Measurements from ENCODE around the gene STAC3.

STAC3 gene

DNA sequence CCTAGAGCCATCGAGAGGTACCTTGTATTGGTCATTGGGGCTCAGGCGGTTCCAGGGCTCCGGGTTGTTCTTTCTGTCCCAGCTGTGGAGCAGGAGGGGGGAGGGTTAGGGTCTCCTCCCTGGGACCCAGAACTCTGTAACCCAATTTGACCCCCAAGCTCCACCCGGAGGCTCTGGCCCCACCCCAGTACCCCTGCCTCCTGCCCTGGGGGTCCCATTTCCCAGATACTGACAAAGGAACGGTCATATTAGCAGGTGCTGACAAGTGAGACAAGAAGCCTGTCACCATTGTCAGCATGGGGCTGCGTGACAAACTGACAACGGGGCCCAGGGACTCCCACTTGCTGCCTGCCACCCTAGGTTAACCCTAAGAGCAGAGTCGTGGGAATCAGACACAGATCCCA is 15.3 kb downstream of the STAC3 start:
- DNase-seq (ENCODE audit: low read depth): no peak

GRCh38 chr12:57235017-57235727 is 15.8 kb downstream of the STAC3 start:
- no peak for DNase-seq (ENCODE audit: low read depth)

DNA sequence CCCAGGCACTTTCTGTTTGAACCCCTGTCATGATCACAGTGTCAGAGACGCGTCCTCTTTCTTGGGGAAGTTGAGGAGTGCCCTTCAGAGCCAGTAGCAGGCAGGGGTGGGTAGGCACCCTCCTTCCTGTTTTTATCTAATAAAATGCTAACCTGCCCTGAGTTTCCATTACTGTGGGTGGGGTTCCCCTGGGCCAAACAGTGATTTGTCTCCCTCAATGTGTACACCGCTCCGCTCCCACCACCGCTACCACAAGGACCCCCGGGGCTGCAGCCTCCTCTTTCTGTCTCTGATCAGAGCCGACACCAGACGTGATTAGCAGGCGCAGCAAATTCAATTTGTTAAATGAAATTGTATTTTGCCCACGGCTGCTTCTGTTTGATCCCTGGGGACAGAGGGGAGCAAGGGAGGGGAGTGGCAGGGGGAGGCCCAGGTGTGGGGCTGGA is 16.4 kb downstream of the STAC3 start:
- DNase-seq (ENCODE audit: low read depth): no peak

DNA sequence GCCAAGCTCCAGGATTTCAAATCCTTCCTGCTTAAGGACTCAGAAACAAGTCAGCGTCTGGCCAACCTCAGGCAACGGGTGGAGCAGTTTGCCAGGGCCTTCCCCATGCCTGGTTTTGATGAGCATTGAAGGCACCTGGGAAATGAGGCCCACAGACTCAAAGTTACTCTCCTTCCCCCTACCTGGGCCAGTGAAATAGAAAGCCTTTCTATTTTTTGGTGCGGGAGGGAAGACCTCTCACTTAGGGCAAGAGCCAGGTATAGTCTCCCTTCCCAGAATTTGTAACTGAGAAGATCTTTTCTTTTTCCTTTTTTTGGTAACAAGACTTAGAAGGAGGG is 16.8 kb downstream of the STAC3 start:
- DNase-seq (ENCODE audit: low read depth): no peak

DNA sequence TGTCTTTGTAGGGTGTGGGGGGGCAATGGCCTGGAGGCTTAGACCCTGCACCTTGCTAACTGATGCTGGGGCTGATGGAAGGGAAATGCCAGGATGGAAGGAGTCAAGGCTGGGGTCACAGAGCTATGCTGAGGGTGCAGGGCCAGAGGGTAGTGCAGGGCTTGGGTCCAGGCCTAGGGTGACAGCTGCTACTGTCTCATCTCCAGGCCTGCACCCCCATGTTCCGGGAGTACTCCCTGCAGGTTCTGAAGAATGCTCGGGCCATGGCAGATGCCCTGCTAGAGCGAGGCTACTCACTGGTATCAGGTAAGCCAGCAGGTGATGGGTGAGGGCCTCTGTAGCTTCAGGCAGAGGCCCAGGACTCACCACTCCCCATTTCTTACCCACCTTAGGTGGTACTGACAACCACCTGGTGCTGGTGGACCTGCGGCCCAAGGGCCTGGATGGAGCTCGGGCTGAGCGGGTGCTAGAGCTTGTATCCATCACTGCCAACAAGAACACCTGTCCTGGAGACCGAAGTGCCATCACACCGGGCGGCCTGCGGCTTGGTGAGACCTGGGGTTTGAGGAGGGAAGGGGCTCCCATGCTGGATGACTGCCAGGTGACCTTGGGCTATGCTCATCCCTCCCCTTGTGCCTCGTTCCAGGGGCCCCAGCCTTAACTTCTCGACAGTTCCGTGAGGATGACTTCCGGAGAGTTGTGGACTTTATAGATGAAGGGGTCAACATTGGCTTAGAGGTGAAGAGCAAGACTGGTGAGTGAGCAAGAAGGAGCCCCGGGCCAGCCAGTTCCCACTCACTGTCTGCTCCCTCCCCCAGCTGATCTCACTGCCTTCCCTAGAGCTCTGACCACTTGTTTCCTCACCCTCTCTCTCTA is 17.4 kb downstream of the STAC3 start:
- DNase-seq (ENCODE audit: low read depth): no peak

- DNase-seq (ENCODE audit: low read depth): no peak
Observed at GRCh38 chr12:57232156-57232756, 18.7 kb downstream of the STAC3 start.

GRCh38 chr12:57231276-57232021 is 19.5 kb downstream of the STAC3 start:
- no peak for DNase-seq (ENCODE audit: low read depth)

- DNase-seq (ENCODE audit: low read depth): no peak
Observed at GRCh38 chr12:57230381-57231155, 20.4 kb downstream of the STAC3 start.

DNA sequence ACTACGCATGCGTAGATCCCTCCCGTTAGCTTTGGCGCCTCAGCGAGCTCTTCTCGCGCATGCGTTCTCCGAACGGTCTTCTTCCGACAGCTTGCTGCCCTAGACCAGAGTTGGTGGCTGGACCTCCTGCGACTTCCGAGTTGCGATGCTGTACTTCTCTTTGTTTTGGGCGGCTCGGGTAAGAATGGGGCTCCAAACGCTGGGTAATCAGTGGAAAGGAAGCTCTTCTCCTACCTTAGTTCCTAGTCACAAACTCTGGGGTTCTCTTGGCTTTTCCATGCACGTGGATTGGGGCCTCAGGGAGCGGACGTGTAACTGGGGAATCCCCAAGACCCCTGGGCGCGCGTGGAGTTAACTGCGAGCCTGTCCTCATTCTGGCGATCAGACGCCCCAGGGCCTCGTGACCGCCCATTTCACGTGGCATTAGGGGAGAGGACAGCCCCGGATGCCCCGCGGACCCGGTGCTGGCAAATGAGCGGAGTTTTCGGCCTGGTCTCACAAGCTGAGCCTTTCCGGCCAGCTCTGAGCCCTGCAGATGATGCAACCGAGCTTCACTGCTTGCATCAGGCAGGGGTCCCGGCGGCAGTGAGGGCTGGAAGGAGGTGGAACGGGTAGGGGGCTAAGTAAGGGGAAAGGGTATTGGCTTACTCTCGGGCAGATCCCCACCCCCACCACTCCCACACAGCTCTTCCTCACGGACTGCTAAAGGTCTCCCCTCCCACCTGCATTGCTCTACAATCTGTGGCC is 21.2 kb downstream of the STAC3 start, which contains the start of gene SHMT2:
Gene SHMT2, plus strand, starts transcription at position 78 of the 747 bp plus-strand sequence. Its CDS starts 68 bp downstream, at position 146.
- peak; percentile 91 for DNase-seq (ENCODE audit: low read depth)

DNA sequence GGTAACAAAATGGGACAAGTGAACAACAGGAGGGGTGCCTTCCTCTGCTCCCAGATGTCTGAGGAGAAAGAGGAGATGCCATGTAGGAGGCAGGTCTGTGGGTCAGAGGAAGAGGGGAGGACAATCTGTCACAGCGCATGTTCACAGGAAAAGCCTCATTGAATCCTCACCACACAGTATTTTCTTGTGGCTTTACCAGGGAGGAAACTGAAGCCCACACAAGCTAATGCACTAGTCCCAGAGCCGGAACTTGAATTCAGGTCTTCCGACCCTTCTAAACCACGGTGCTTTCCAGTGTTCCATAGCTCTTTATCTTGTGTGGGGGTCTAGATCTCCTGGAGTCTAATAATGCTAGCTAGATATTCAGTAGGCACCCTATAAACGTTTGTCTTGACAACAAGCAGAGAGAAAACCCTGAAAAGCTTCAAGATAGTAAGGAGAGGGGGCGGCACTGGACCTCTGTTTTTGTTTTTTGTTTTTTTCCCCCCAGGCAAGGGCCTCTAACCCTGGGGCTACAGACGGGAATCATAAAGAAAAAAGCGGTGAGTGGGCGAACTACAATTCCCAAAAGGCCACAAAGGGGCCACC is 21.8 kb downstream of the STAC3 start:
- DNase-seq (ENCODE audit: low read depth): no peak

DNA sequence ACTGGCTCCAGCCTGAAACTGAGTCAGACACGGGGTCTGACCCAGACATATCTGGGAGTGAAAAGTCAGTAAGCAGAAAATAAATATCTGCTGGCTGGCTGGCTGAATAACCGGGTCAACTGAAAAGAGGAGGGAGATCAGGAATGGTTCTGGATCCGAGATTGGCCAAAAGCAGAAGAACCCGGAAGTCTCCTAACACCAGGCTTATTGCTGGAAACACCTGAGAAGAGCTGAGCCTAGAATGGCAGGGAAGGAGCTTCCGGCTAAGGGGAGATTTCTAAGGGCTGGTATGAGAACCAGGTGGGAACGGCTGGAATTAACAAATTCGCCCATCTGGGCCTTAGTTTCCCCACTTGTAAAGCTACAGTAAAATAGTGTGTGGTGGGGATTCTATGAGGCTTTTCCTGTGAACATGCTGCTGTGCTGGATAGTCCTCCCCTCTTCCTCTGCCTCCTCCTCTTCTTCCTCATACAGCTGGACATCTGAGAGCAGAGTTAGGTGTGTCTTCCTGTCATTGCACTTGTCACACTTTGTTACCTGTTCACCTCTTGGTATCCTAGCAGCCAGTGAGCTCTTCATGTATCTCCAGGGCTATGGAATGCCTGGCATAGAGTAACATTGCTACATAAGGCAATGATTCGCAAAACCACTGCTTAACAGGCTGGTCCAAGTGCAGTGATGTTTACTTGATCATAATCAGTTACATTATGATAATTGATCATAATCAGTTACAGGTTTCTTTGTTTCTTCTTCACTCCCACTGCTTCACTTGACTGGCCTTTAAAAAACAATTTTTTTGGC is 23.5 kb downstream of the STAC3 start:
- DNase-seq (ENCODE audit: low read depth): no peak

DNA sequence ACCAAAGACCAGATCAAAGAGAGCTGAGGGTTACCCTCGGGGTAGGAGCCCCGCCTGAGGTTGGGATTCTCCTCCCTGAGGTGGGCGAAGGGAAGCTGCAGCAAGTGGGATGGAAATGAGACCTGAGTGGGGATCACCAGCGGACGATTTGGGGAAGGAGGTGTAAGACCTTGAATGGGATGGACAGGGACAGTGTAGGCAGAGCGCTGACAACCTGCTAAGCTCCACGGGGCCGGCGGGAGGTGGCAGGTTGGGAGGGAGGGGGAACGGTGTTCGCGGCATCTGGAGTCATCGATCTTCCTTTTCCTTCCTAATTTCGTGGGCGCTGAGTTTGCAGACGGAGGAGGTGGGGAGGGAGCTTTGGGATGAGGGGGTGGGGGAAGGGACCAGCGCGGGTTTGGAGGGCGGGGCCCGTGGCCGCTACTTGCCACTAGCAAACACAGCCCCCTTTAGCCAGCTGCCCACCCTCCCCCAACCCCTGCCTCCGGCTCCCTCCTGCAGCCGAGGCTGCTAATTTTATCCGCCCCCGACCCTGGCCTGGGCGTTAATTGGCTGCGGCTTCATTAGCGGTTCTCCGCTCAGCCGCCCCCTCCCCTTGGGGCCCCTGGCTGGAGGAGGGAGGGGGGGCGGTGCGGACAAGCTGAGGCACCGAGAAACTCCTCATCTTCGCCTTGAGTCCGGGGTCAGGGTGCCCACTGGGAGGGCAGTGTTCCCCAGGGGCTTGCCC is 24.2 kb downstream of the STAC3 start:
- DNase-seq (ENCODE audit: low read depth): no peak

DNA sequence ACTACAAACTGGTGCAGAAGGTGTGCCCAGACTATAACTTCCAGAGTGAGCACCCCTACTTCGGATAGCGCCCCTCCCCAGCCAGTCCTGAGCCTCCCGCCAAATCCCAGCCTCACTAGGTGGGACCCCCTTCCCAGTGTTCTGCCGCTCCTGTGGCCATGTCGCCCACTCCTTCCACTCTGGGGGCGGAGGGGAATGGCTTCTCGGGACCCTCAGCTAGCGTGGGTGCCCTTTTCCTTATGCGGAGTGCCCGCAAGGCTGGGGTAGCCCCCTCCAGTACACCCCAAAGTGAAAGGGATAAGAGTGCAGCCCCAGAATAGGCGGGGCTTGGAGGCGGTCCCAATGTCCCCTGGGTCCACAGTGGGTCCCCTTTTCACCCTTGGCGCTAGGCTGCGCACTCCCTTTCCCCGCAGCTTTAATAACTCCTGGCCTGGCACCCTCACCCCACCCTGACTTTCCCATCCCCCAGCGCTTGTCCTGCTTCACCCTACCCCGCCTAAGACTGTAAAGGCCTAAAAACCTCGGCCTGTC is 25.2 kb downstream of the STAC3 start:
- no peak for DNase-seq (ENCODE audit: low read depth)

DNA sequence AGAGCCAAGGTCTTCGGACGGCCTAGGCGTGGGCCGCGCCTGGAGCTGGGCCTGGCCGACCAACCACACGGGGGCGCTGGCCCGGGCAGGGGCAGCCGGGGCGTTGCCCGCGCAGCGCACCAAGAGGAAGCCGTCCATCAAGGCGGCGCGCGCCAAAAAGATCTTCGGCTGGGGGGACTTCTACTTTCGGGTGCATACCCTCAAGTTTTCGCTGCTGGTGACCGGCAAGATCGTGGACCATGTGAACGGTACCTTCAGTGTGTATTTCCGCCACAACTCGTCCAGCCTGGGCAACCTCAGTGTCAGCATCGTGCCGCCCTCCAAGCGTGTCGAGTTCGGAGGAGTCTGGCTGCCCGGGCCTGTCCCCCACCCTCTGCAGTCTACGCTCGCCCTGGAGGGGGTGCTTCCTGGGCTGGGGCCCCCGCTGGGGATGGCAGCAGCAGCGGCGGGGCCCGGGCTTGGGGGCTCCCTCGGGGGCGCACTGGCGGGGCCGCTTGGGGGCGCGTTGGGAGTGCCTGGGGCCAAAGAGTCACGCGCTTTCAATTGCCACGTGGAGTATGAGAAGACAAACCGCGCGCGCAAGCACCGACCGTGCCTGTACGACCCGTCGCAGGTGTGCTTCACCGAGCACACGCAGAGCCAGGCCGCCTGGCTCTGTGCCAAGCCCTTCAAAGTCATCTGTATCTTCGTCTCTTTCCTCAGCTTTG is 25.9 kb downstream of the STAC3 start:
- DNase-seq (ENCODE audit: low read depth): no peak

DNA sequence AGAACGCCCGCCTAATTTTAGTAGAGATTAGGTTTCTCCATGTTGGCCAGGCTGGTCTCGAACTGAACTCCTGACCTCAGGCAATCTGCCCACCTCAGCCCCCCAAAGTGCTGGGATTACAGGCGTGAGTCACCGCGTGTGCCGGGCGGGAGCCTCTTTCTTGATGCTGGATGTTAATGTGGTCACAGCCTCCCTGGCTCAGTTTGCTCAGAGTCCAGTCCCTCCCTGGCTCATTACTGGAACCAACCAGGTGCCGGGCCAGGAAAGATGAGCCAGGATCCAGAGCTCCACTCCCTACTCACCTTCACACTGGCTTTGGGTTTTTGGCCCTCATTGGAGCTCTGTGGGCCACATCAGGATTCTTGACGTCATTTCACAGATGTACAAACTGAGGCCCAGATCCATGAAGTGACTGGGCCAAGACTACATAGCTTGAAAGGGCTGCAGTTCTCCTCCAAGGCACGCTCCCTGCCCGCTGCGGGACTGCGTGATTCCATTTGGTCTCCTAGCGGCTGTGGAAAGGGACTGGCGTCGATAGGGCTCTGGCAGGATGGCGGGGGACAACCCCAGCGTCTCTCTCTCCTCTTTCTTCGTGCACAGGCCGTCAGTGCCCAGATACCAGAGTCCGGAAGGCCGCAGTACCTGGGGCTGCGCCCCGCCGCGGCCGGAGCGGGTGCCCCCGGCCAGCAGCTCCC is 26.6 kb downstream of the STAC3 start:
- no peak for DNase-seq (ENCODE audit: low read depth)

DNA sequence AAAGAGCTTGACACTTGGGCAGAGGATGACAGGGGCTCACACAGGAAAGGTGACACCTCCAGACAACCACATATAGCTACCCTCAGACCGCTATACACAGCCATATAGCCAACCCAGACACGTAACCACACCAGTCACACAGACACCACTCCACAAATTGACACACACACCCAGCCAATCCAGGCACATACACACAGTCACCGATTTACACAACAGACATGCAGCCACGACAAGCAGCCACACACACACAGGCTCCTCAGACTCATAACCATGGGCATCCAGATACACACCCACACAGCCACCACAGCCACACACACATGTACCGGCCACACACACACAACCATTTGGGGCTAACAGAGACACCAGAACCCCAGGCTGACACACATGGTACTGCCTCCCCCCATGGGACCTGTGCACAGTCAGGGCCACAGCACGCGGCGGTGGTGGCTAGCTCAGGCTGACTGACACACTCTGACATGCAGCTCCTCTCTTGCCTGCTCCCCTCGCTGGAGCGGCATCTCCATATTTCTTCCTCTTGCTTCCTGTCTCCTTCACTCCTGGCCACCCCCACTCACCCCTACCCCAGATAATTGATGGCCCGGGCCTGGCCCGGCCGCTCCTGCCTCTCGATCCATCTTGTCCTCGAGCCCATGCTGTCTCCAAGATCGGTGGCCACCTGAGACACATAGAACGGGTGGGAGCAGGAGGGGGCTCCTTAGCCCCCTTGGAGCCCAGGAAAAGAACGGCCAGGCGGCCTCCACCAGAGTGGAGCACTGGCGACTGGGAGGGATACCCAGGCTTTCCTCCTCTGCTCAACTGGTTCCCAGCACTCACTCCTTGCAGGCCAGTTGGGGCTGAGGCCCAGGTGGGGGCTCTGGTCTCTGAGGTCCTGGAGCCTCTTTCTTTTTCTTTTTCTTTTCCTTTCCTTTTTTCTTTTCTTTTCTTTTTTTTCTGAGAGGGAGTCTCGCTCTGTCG is 27.5 kb downstream of the STAC3 start:
- DNase-seq (ENCODE audit: low read depth): no peak

All from stimulated activated CD8-positive, alpha-beta memory T cell treated with anti-CD3 and anti-CD28 coated beads, Interleukin-12 subunit alpha, Interleukin-12 subunit beta, amount 100 ng/mL, for 1 hour (primary cell).